Left lung (tissue), 10 donors: ENCODE results near the gene DHRS7. TPM values are rescaled to one million over a fixed set of nuclear protein-coding genes. Genes with fewer than 3 reads are reported as not detected.

Experiments used
- ATAC-seq: fragments of 200-7000 bp; cut with Tn5 transposase; one replicate; pipeline ENCODE4 v1.9.1; 2020; ENCODE audit warnings: moderate library complexity
- DNase-seq, 4 donors: peaks; one replicate each; pipeline ENCODE4 v3.0.0-alpha.2; 2013 to 2020
- H3K27ac ChIP-seq, 2 donors: fragments of 200-600 bp; sonication (generic) in 1 of 2; one replicate each; pipeline versions ENCODE4 v1.5.0 to v1.8.0; 2020 to 2021
- H3K27me3 ChIP-seq, 2 donors: fragments of 200-600 bp; sonication (generic) in 1 of 2; one replicate each; pipeline versions ENCODE4 v1.5.0 to v1.8.0; 2020 to 2021
- H3K36me3 ChIP-seq, 2 donors: fragments of 200-600 bp; sonication (generic) in 1 of 2; one replicate each; pipeline versions ENCODE4 v1.5.0 to v1.8.0; 2020 to 2021
- H3K4me1 ChIP-seq, 2 donors: fragments of 200-600 bp; one replicate each; pipeline ENCODE4 v1.8.0; 2021
- H3K4me3 ChIP-seq, 2 donors: fragments of 200-600 bp; sonication (generic) in 1 of 2; one replicate each; pipeline versions ENCODE4 v1.5.0 to v1.8.0; 2020 to 2021; ENCODE audit warnings: mild to moderate bottlenecking in 1 of 2
- H3K9me3 ChIP-seq, 2 donors: fragments of 200-600 bp; sonication (generic) in 1 of 2; one replicate each; pipeline versions ENCODE4 v1.5.0 to v1.8.0; 2020 to 2021
- CTCF ChIP-seq, 2 donors: fragments of 200-600 bp; sonication (generic) in 1 of 2; IDR thresholded peaks; one replicate each; pipeline versions ENCODE4 v1.5.0 to v1.8.0; 2021; ENCODE audit warnings: antibody characterized with exemption in 2 of 2
- intact Hi-C, 2 donors: fragments of 100-400 bp; cut with DNase I; formaldehyde crosslinking; loops; one replicate each; pipeline versions ENCODE4 v1.11.2 to v1.14.2; 2022
- polyA plus RNA-seq, 6 donors: library from polyadenylated mRNA; unstranded; fragments of 120-200 nt; gene quantifications; one replicate each; pipeline ENCODE4 v1.2.1, GENCODE V29; 2013; ENCODE audit not compliant: insufficient read length in 6 of 6
- total RNA-seq, 2 donors: library from RNA; stranded (reverse); fragmentation: NEBNext Ultra II Directional; extraction: Animal tissue kit (Norgen Biotek cat#: 25700); gene quantifications; one replicate each; pipeline ENCODE4 v1.2.1, GENCODE V29; 2021
- donor health status: DM: no; HTN: yes; CAD: no.
- donor health status: DM: no; HTN: no; CAD: no.

The DHRS7 gene
- total and polyA plus RNA-seq, 8 donors, result 52.9 to 122 (median 57.8) TPM

GRCh38 chr14:60212503-60213371, 47.5 kb upstream of the DHRS7 start:
- Histone ChIP-seq H3K4me1 (no peaks in the 10 kb centered on the region), H3K27me3 (no peaks in the 10 kb centered on the region), H3K9me3 (no peaks in the 10 kb centered on the region), H3K4me3 (no peak overlapping the region), H3K36me3 (no peaks in the 10 kb centered on the region), H3K27ac (no peak overlapping the region)
- TF ChIP-seq CTCF (IDR thresholded peaks at IDR 0.05), result no peak
- DNase-seq (no peak), ATAC-seq (no peak)
- intact Hi-C loops, result no loop called here

- H3K27ac ChIP-seq, result no peak overlapping the region
- ATAC-seq, result no peak
- H3K4me3 ChIP-seq, result no peak overlapping the region
Measured at GRCh38 chr14:60211153-60211552, 46.0 kb upstream of the DHRS7 start.

GRCh38 chr14:60210703-60211102, 45.5 kb upstream of the DHRS7 start:
- ATAC-seq, result no peak
- no peak overlapping the region for H3K27ac ChIP-seq
- intact Hi-C loops, result no loop called here
- no peak for TF ChIP-seq CTCF (IDR thresholded peaks at IDR 0.05)
- no peak overlapping the region for H3K4me3 ChIP-seq
- no peaks in the 10 kb centered on the region for H3K4me1 ChIP-seq
- no peak for DNase-seq
- no peaks in the 10 kb centered on the region for H3K27me3 ChIP-seq
- no peaks in the 10 kb centered on the region for H3K36me3 ChIP-seq
- no peaks in the 10 kb centered on the region for H3K9me3 ChIP-seq

More at GRCh38 chr14:60211153-60211552, 46.0 kb upstream of the DHRS7 start:
- Histone ChIP-seq H3K36me3 (no peaks in the 10 kb centered on the region), H3K4me1 (no peaks in the 10 kb centered on the region), H3K9me3 (no peaks in the 10 kb centered on the region), H3K27me3 (no peaks in the 10 kb centered on the region)
- intact Hi-C loops, result no loop called here
- DNase-seq, result no peak
- no peak for TF ChIP-seq CTCF (IDR thresholded peaks at IDR 0.05)

GRCh38 chr14:60206837-60207533, 41.8 kb upstream of the DHRS7 start:
- Histone ChIP-seq H3K27ac (no peak overlapping the region), H3K27me3 (no peaks in the 10 kb centered on the region), H3K4me3 (no peak overlapping the region), H3K36me3 (no peaks in the 10 kb centered on the region), H3K9me3 (no peaks in the 10 kb centered on the region), H3K4me1 (peaks cover 0 to 6% of the 10 kb centered on the region in 2 donors)
- TF ChIP-seq CTCF (IDR thresholded peaks at IDR 0.05), result no peak
- intact Hi-C loops, result no loop called here
- no peak for ATAC-seq
- no peak for DNase-seq

GRCh38 chr14:60206249-60206670, 41.1 kb upstream of the DHRS7 start:
- no peaks in the 10 kb centered on the region for H3K27me3 ChIP-seq
- H3K27ac ChIP-seq, result no peak overlapping the region
- DNase-seq, result no peak
- no peak for TF ChIP-seq CTCF (IDR thresholded peaks at IDR 0.05)
- H3K4me1 ChIP-seq, result peaks cover 0 to 6% of the 10 kb centered on the region in 2 donors
- H3K4me3 ChIP-seq, result no peak overlapping the region
- ATAC-seq, result no peak
- H3K9me3 ChIP-seq, result no peaks in the 10 kb centered on the region
- intact Hi-C loops, result no loop called here
- no peaks in the 10 kb centered on the region for H3K36me3 ChIP-seq
